ENCODE results near the gene ATF6. TPM values are rescaled to one million over a fixed set of nuclear protein-coding genes. Genes with fewer than 3 reads are reported as not detected.

Gene ATF6
- total and polyA plus RNA-seq, 9 of the 15 experiments (the other 6 are each of a cell fraction or from before 2014, with no cell fraction given), result 11.7 to 32.4 (median 20.4) TPM

DNA sequence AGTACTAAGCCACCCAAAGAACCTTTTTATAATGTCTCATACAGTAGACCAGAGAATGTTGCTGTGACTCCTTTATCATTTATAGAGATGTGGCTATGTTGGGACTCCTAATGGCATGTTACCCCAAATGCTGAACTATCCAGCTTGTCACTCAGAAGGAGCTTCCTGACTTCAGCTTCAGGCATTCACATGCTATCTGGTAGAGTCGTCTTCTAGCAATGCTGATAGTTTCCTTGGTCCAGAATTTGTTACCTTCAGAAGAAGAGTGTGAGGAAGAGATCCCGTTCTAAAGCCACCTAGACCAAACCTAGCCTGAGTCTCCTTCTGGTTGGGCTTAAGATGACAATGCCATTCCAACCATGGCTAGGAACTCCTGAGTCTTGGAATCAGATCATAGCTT, 189.5 kb downstream of the ATF6 start:
- ChIA-PET POLR2A (no interaction called here), CTCF (ENCODE audit: low intra/inter-chr PET ratio) (no interaction called here)
- 72% methylated on average over 2 of the region's 2 CpGs for WGBS (ENCODE audit: insufficient coverage, low coverage, missing lambda C conversion rate)
- DNase-seq (ENCODE audit: extremely low read depth in 1 of 4, low spot score in 3 of 4) (no peak), ATAC-seq (no peak), FAIRE-seq (no peak)
- H3K9ac ChIP-seq (ENCODE audit: insufficient read depth in 1 of 2, low read depth in 2 of 2, low read length in 2 of 2), result no peak overlapping the region
- in situ Hi-C loops (cut with MboI) (no loop called here), intact Hi-C loops (cut with micrococcal nuclease) (no loop called here)
- no peaks in the 10 kb centered on the region for H3K9me1 ChIP-seq (ENCODE audit: control insufficient read depth, insufficient read depth, low read length)
- no peaks in the 10 kb centered on the region for H3K9me3 ChIP-seq (replicated peaks; ENCODE audit: control insufficient read depth, insufficient read depth, low read depth, low read length)
- no peak overlapping the region for H2AFZ ChIP-seq (ENCODE audit: low read depth, low read length)
- TF ChIP-seq, protein P1, sequence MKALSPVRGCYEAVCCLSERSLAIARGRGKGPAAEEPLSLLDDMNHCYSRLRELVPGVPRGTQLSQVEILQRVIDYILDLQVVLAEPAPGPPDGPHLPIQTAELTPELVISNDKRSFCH (CRISPR knock-in tag; IDR thresholded peaks at IDR 0.05), result no peak
- TF ChIP-seq, protein P1 (tag; IDR thresholded peaks at IDR 0.05), result no peak
- TF ChIP-seq, protein P2, sequence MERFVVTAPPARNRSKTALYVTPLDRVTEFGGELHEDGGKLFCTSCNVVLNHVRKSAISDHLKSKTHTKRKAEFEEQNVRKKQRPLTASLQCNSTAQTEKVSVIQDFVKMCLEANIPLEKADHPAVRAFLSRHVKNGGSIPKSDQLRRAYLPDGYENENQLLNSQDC (CRISPR knock-in tag; IDR thresholded peaks at IDR 0.05), result no peak
- TF ChIP-seq POLR3G (IDR thresholded peaks at IDR 0.05; ENCODE audit: extremely low read depth, insufficient read length, insufficient replicate concordance) (no peak), CBX5 (IDR thresholded peaks at IDR 0.05; ENCODE audit: borderline replicate concordance, low read depth) (no peak), ARHGAP35 (IDR thresholded peaks at IDR 0.05; ENCODE audit: partially characterized antibody) (no peak), EHMT2 (IDR thresholded peaks at IDR 0.05) (no peak), SAFB2 (IDR thresholded peaks at IDR 0.05; ENCODE audit: borderline replicate concordance, low read depth, low read length, severe bottlenecking) (no peak), RBM22 (IDR thresholded peaks at IDR 0.05; ENCODE audit: low read depth, low read length, poor library complexity, severe bottlenecking) (no peak), TCF7L2 (IDR thresholded peaks at IDR 0.05; ENCODE audit: low read depth, low read length) (no peak), OTX1 (CRISPR knock-in tag; IDR thresholded peaks at IDR 0.05) (no peak), UBTF (IDR thresholded peaks at IDR 0.05; ENCODE audit: borderline replicate concordance in 1 of 2, low read depth in 2 of 2, low read length in 2 of 2) (no peak), JUND (IDR thresholded peaks at IDR 0.05; ENCODE audit: borderline replicate concordance, low read depth, low read length) (no peak), JUND (tag; IDR thresholded peaks at IDR 0.05; ENCODE audit: borderline replicate concordance, low read depth, low read length) (no peak), TEAD1 (CRISPR knock-in tag; IDR thresholded peaks at IDR 0.05) (no peak), RCOR1 (IDR thresholded peaks at IDR 0.05; ENCODE audit: borderline replicate concordance in 1 of 2, low read depth in 2 of 2, low read length in 2 of 2) (no peak)
- TF ChIP-seq, protein P3, sequence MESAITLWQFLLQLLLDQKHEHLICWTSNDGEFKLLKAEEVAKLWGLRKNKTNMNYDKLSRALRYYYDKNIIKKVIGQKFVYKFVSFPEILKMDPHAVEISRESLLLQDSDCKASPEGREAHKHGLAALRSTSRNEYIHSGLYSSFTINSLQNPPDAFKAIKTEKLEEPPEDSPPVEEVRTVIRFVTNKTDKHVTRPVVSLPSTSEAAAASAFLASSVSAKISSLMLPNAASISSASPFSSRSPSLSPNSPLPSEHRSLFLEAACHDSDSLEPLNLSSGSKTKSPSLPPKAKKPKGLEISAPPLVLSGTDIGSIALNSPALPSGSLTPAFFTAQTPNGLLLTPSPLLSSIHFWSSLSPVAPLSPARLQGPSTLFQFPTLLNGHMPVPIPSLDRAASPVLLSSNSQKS (CRISPR knock-in tag; IDR thresholded peaks at IDR 0.05), result no peak
- TF ChIP-seq, protein P4, sequence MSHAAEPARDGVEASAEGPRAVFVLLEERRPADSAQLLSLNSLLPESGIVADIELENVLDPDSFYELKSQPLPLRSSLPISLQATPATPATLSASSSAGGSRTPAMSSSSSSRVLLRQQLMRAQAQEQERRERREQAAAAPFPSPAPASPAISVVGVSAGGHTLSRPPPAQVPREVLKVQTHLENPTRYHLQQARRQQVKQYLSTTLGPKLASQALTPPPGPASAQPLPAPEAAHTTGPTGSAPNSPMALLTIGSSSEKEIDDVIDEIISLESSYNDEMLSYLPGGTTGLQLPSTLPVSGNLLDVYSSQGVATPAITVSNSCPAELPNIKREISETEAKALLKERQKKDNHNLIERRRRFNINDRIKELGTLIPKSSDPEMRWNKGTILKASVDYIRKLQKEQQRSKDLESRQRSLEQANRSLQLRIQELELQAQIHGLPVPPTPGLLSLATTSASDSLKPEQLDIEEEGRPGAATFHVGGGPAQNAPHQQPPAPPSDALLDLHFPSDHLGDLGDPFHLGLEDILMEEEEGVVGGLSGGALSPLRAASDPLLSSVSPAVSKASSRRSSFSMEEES (CRISPR knock-in tag; IDR thresholded peaks at IDR 0.05), result no peak
- H4K20me1 ChIP-seq (replicated peaks; ENCODE audit: control insufficient read depth, insufficient read depth, low read length), result no peaks in the 10 kb centered on the region
- H3K27ac ChIP-seq (ENCODE audit: extremely low read depth, low read depth, low read length), result no peak overlapping the region
- H3K4me1 ChIP-seq (replicated peaks in 1 of 2; ENCODE audit: control insufficient read depth in 2 of 2, insufficient read depth in 2 of 2, low read length in 2 of 2), result peaks cover 4 to 21% of the 10 kb centered on the region in 2 experiments; a peak in 4 of 5 replicates
- H3K27me3 ChIP-seq (ENCODE audit: control insufficient read depth in 2 of 2, insufficient read depth in 2 of 2, low read length in 2 of 2), result no peaks in the 10 kb centered on the region
- no TSS peak for BruUV-seq (replicated peaks)
- no peak overlapping the region for H3K4me3 ChIP-seq
- H3K79me2 ChIP-seq (ENCODE audit: control insufficient read depth, insufficient read depth, low read length), result no peaks in the 10 kb centered on the region
- H3K4me2 ChIP-seq (ENCODE audit: insufficient read depth, low read length), result no peak overlapping the region
- H3K36me3 ChIP-seq (ENCODE audit: control insufficient read depth, insufficient read depth, low read length), result peaks cover 17% of the 10 kb centered on the region
